NCI-H2081 (cell line): ENCODE results near the gene THAP10.
A peak's percentile ranks its signal among the peaks of the same experiment; 100 is the strongest.

ENCODE experiments used
- DNase-seq, 2 experiments: peaks; one replicate each; lab custom pipeline; 2025; lab: John Stamatoyannopoulos, UW

Gene THAP10

GRCh38 chr15:70853973-70854665 lies 38.1 kb downstream of the THAP10 start, which contains the start of gene LARP6:
LARP6 (minus strand) TSS chr15:70854157; CDS start chr15:70854088, 69 bp downstream.
- peak; percentile 27 to 40 for DNase-seq

- no peak for DNase-seq
Measured at GRCh38 chr15:70853318-70853972, 38.8 kb downstream of the THAP10 start.

GRCh38 chr15:70852501-70853317 lies 39.5 kb downstream of the THAP10 start:
- DNase-seq, result no peak

- DNase-seq, result no peak
Measured at GRCh38 chr15:70851889-70852288, 40.3 kb downstream of the THAP10 start.

- peak in 1 of 2 experiments; percentile 29 for DNase-seq
Measured at GRCh38 chr15:70845602-70846360, 46.5 kb downstream of the THAP10 start.

- no peak for DNase-seq
Measured at GRCh38 chr15:70837476-70837875, 54.8 kb downstream of the THAP10 start.

GRCh38 chr15:70835841-70836240 lies 56.4 kb downstream of the THAP10 start:
- no peak for DNase-seq

- no peak for DNase-seq
Measured at GRCh38 chr15:70835415-70835814, 56.8 kb downstream of the THAP10 start.

GRCh38 chr15:70834999-70835398 lies 57.2 kb downstream of the THAP10 start:
- DNase-seq, result no peak

- DNase-seq, result peak; percentile 57 to 84
Measured at GRCh38 chr15:70833861-70834765, 58.1 kb downstream of the THAP10 start.

GRCh38 chr15:70833422-70833821 lies 58.8 kb downstream of the THAP10 start:
- no peak for DNase-seq

- no peak for DNase-seq
Measured at GRCh38 chr15:70832176-70832575, 60.1 kb downstream of the THAP10 start.
